GM12891 (cell line): ENCODE data around the gene BABAM2.
"Not testable (repeated sequence)": the region's sequence is repeated elsewhere in the genome, so short reads cannot be mapped to it uniquely, and the experiment has no call there.

ENCODE experiments used
- POLR2A ChIP-seq: IDR thresholded peaks from 2 replicates; pipeline ENCODE4 v1.6.1; 2011; ENCODE audit warnings: low read depth, low read length, control low read depth
- POLR2AphosphoS5 ChIP-seq: IDR thresholded peaks from 2 replicates; pipeline ENCODE4 v1.6.1; 2011; ENCODE audit warnings: low read depth, low read length, control low read depth

DNA sequence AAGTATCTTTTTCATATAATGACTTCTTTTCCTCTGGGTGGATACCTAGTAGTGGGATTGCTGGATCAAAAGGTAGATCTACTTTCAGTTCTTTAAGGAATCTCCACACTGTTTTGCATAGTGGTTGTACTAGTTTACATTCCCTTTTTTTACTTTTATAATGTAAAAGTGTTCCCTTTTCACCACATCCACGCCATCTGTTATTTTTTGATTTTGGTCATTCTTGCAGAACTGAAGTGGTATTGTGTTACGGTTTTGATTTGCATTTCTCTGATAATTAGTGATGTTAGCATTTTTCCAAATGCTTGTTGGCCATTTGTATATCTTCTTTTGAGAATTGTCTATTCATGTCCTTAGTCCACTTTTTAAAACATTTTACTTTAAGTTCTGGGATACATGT lies 127.9 kb downstream of the BABAM2 start:
- not testable (repeated sequence) for TF ChIP-seq POLR2A, POLR2AphosphoS5
